ENCODE results near the gene SCN1A. TPM values are rescaled to one million over a fixed set of nuclear protein-coding genes. Genes with fewer than 3 reads are reported as not detected.

SCN1A gene
- total RNA-seq, 6 donors from 2014 or later = 11.5 to 42.2 (median 17.6) TPM

DNA sequence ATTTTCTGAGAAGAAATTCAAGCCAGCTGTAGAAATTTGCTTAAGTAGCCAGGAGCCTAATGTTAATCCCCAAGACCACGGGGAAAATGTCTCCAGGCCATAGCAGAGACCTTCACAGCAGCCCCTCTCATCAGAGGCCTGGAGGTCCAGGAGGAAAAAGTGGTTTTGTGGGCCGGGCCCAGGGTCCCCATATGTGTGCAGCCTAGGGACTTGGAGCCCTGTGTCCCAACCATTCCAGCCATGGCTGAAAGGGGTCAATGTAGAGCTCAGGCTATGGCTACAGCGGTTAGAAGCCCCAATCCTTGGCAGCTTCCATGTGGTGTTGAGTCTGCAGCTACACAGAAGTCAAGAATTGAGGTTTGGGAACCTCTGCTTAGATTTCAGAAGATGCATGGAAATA, 160.1 kb downstream of the SCN1A start:
- WGBS, 2 donors = 81 to 89% methylated on average over 3 of the region's 3 CpGs
- no peaks in the 10 kb centered on the region for H3K27me3 ChIP-seq
- DNase-seq = no peak
- ATAC-seq (ENCODE audit: low FRiP score in 2 of 2) = no peak
- H3K9me3 ChIP-seq = no peaks in the 10 kb centered on the region
- TF ChIP-seq POLR2A (IDR thresholded peaks at IDR 0.05) (no peak), CTCF (IDR thresholded peaks at IDR 0.05) (no peak), EP300 (IDR thresholded peaks at IDR 0.05) (no peak)
- H3K4me1 ChIP-seq = no peaks in the 10 kb centered on the region
- H3K4me3 ChIP-seq = no peak overlapping the region
- H3K27ac ChIP-seq = no peak overlapping the region
- H3K36me3 ChIP-seq = no peaks in the 10 kb centered on the region

DNA sequence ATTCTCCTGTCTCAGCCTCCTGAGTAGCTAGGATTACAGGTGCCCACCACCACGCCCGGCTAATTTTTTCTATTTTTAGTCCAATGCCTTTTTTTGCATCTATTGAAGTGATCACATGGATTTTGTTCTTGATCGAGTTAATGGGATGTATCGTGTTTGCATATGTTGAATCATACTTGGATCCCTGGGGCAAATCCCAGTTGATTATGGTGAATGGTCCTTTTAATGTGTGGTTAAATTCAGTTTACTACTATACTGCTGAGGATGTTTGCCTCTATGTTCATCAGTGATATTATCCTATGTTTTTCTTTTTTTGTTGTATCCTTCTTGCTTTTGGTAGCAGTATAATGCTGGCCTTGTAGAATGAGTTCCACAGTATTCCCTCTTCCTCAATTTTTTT, 166.0 kb downstream of the SCN1A start:
- TF ChIP-seq CTCF (IDR thresholded peaks at IDR 0.05) (no peak), POLR2AphosphoS5 (IDR thresholded peaks at IDR 0.05) (no peak), POLR2A (IDR thresholded peaks at IDR 0.05) (no peak), EP300 (IDR thresholded peaks at IDR 0.05) (no peak)
- DNase-seq (no peak), ATAC-seq (ENCODE audit: low FRiP score in 2 of 2) (no peak)
- H3K4me3 ChIP-seq = no peak overlapping the region
- 89 to 95% methylated on average over 4 of the region's 4 CpGs for WGBS, 2 donors
- no peaks in the 10 kb centered on the region for H3K9me3 ChIP-seq
- no peaks in the 10 kb centered on the region for H3K4me1 ChIP-seq
- H3K27me3 ChIP-seq = no peaks in the 10 kb centered on the region
- no peaks in the 10 kb centered on the region for H3K36me3 ChIP-seq
- H3K27ac ChIP-seq = no peak overlapping the region

GRCh38 chr2:165959371-165959770, 168.4 kb downstream of the SCN1A start:
- ATAC-seq (ENCODE audit: low FRiP score in 2 of 2) (no peak), DNase-seq (no peak)
- Histone ChIP-seq H3K27me3 (no peaks in the 10 kb centered on the region), H3K36me3 (no peaks in the 10 kb centered on the region), H3K9me3 (no peaks in the 10 kb centered on the region), H3K4me1 (peaks cover 4 to 8% (median 5%) of the 10 kb centered on the region in 4 donors), H3K27ac (no peak overlapping the region), H3K4me3 (no peak overlapping the region)
- WGBS, 2 donors = 86 to 90% methylated on average over 4 of the region's 4 CpGs
- TF ChIP-seq POLR2AphosphoS5 (IDR thresholded peaks at IDR 0.05) = no peak

DNA sequence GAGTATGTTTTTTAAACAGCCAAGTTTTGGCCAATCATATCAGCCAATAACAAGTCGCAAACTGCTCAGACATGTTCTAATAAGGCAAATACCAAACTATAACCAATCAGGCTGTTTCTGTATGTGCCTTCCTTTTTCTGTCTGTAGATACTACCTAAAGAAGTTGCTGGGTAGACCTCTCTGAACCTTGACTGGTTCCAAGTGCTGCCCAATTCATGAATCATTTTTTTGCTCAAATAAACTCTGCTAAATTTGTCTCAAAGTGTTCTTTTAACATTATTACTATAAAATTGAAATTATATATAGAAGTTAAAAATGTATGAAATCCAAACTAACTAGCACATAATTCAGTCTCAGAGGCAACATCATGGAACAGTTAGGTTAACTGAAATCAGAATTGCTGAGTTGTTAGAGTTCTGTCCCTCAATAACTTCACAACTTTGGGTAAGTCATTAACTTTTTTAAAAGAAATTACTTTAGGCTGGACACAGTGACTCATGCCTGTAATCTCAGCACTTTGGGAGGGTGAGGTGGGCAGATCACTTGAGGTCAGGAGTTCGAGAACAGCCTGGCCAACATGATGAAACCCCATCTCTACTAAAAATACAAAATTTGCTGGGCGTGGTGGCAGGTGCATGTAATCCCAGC, 169.4 kb downstream of the SCN1A start:
- no peaks in the 10 kb centered on the region for H3K9me3 ChIP-seq
- WGBS, 2 donors = 92 to 95% methylated on average over 3 of the region's 3 CpGs
- TF ChIP-seq POLR2AphosphoS5 (IDR thresholded peaks at IDR 0.05) (no peak), POLR2A (IDR thresholded peaks at IDR 0.05) (no peak), CTCF (IDR thresholded peaks at IDR 0.05) (no peak), EP300 (IDR thresholded peaks at IDR 0.05) (no peak)
- H3K27ac ChIP-seq = no peak overlapping the region
- H3K4me3 ChIP-seq = no peak overlapping the region
- peaks cover 6 to 10% (median 7%) of the 10 kb centered on the region in 4 donors for H3K4me1 ChIP-seq
- ATAC-seq (ENCODE audit: low FRiP score in 2 of 2) = no peak
- H3K36me3 ChIP-seq = no peaks in the 10 kb centered on the region
- DNase-seq = no peak
- no peaks in the 10 kb centered on the region for H3K27me3 ChIP-seq

DNA sequence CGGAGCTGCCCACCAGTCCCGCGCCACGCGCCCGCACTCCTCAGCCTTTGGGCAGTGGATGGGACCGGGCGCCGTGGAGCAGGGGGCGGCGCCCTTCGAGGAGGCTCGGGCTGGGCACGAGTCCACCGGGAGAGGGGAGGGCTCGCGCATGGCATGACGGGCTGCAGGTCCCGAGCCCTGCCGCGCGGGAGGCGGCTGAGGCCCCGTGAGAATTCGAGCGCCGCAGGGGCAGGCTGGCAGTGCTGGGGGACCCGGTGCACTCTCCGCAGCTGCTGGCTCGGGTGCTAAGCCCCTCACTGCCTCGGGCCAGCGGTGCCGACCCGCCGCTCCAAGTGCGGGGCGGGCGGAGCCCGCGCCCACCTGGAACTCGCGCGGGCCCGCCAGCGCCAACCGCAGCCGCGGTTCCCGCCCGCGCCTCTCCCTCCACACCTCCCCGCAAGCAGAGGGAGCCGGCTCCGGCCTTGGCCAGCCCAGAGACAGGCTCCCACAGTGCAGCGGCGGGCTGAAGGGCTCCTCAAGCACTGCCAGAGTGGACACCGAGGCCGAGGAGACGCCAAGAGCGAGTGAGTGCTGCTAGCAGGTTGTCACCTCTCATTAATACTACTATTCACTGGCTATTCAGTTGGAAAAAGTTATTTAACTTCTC, 170.7 kb downstream of the SCN1A start:
- no peak for TF ChIP-seq POLR2A (IDR thresholded peaks at IDR 0.05)
- no peak for TF ChIP-seq POLR2AphosphoS5 (IDR thresholded peaks at IDR 0.05)
- TF ChIP-seq EP300 (IDR thresholded peaks at IDR 0.05) = no peak
- no peak for TF ChIP-seq CTCF (IDR thresholded peaks at IDR 0.05)
- Histone ChIP-seq H3K36me3 (no peaks in the 10 kb centered on the region), H3K27me3 (no peaks in the 10 kb centered on the region), H3K4me1 (peaks cover 12 to 17% (median 16%) of the 10 kb centered on the region in 4 donors), H3K4me3 (no peak overlapping the region), H3K27ac (no peak overlapping the region), H3K9me3 (no peaks in the 10 kb centered on the region)
- DNase-seq (peak in 1 of 2 donors; percentile 82), ATAC-seq (ENCODE audit: low FRiP score in 2 of 2) (no peak)
- 78 to 97% methylated on average over 25 to 55 of the region's 60 CpGs for WGBS, 2 donors

All from upper lobe of left lung (tissue), 6 donors.